HepG2 (cell line): ENCODE data around the gene MAMDC2. TPM values are rescaled to one million over a fixed set of nuclear protein-coding genes. Genes with fewer than 3 reads are reported as not detected.

ENCODE experiments used
- ATAC-seq: fragments of 200-7000 bp; cut with Tn5 transposase; 3 replicates; pipeline ENCODE4 v1.9.1; 2020; ENCODE audit warnings: mild to moderate bottlenecking, moderate library complexity
- BruUV-seq: library from RNA; stranded (reverse); fragments of 400-500 nt; replicated peaks from 2 replicates; lab custom pipeline; 2021; lab: Mats Ljungman, UMichigan
- CTCF ChIA-PET: fragments of 300-600 bp; formaldehyde crosslinking; extraction: SDS; loops from one replicate; lab custom pipeline; 2021; ENCODE audit warnings: low total read pairs, inconsistent platforms, low intra/inter-chr PET ratio; lab: Yijun Ruan, JAX
- POLR2A ChIA-PET: fragments of 350-600 bp; sonication (Branson Sonifier 250); formaldehyde crosslinking; loops from one replicate; lab custom pipeline; 2020; ENCODE audit warnings: antibody characterized with exemption, inconsistent platforms; lab: Yijun Ruan, JAX
- DNase-seq: peaks from one replicate; pipeline ENCODE4 v3.0.0-alpha.2; 2015; ENCODE audit warnings: low spot score
- FAIRE-seq: peaks from 3 replicates; lab custom pipeline; 2011; peaks lifted over from hg19 to GRCh38; lab: Jason Lieb, UNC
- H2AFZ ChIP-seq: one replicate; pipeline ENCODE4 v1.6.1; 2011; ENCODE audit warnings: low read length, inconsistent platforms
- H3K27ac ChIP-seq: fragments of 300-600 bp; 3 replicates; pipeline ENCODE4 v1.8.0; 2011; ENCODE audit warnings: mixed run types, mild to moderate bottlenecking, mixed read lengths, low read length, inconsistent platforms; ENCODE audit not compliant: insufficient read depth; ENCODE audit errors: extremely low read length
- H3K27me3 ChIP-seq, 2 experiments: fragments of 200-600 bp in 1 of 2; 2 replicates in 1 of 2; 3 replicates in 1 of 2; pipeline versions ENCODE4 v1.6.0 to v1.8.0; 2011; ENCODE audit warnings: low read length in 2 of 2, mild to moderate bottlenecking in 2 of 2, moderate library complexity in 2 of 2, inconsistent platforms in 1 of 2; ENCODE audit not compliant: insufficient read depth in 2 of 2, control insufficient read depth in 1 of 2
- H3K36me3 ChIP-seq, 2 experiments: fragments of 200-600 bp in 1 of 2; replicated peaks in 1 of 2; 2 replicates in 1 of 2; 3 replicates in 1 of 2; pipeline versions ENCODE4 v1.5.1 to v1.8.0; 2011; ENCODE audit warnings: low read length in 2 of 2, inconsistent platforms in 1 of 2; ENCODE audit not compliant: insufficient read depth in 2 of 2, control insufficient read depth in 1 of 2
- H3K4me1 ChIP-seq: 2 replicates; pipeline ENCODE4 v1.5.1; 2012; ENCODE audit warnings: low read length, inconsistent platforms; ENCODE audit not compliant: insufficient read depth
- H3K4me2 ChIP-seq: 2 replicates; pipeline ENCODE4 v1.6.0; 2011; ENCODE audit warnings: low read depth, low read length, inconsistent platforms
- H3K4me3 ChIP-seq, 3 experiments: fragments of 200-600 bp in 1 of 3; sonication (generic), shearing (Covaris generic) in 1 of 3; replicated peaks in 1 of 3; 2 replicates each; pipeline ENCODE4 v1.5.1; 2011 to 2016; ENCODE audit warnings: low read length in 3 of 3, inconsistent platforms in 2 of 3, low read depth in 2 of 3, mild to moderate bottlenecking in 2 of 3, control low read depth in 1 of 3, mixed read lengths in 1 of 3; ENCODE audit not compliant: insufficient read depth in 1 of 3
- H3K79me2 ChIP-seq: one replicate; pipeline ENCODE4 v1.6.1; 2011; ENCODE audit warnings: low read length, inconsistent platforms; ENCODE audit not compliant: insufficient read depth
- H3K9ac ChIP-seq: 2 replicates; pipeline ENCODE4 v1.6.0; 2011; ENCODE audit warnings: mild to moderate bottlenecking, low read depth, low read length, inconsistent platforms; ENCODE audit not compliant: insufficient read depth
- H3K9me3 ChIP-seq: 2 replicates; pipeline ENCODE4 v1.5.1; 2012; ENCODE audit warnings: mild to moderate bottlenecking, low read length
- H4K20me1 ChIP-seq: 2 replicates; pipeline ENCODE4 v1.6.0; 2011; ENCODE audit warnings: inconsistent platforms, mild to moderate bottlenecking, low read length, moderate library complexity; ENCODE audit not compliant: insufficient read depth
- CBX5 ChIP-seq: sonication (generic); formaldehyde crosslinking; IDR thresholded peaks from 2 replicates; pipeline ENCODE4 v1.4.0; 2020; ENCODE audit warnings: missing genetic modification reagents, borderline replicate concordance
- ZNF430 ChIP-seq: sonication (generic); formaldehyde crosslinking; IDR thresholded peaks from 2 replicates; pipeline ENCODE4 v1.9.0; 2021; ENCODE audit warnings: mild to moderate bottlenecking, missing genetic modification reagents
- ZNF644 ChIP-seq: IDR thresholded peaks from 2 replicates; pipeline ENCODE4 v1.6.1; 2016; ENCODE audit warnings: low read depth
- whole genome bisulfite sequencing: methylation state at CpG from one replicate; pipeline ENCODE4 v1.1.6; 2017; ENCODE audit warnings: low lambda C conversion rate; 5-methylcytosine and 5-hydroxymethylcytosine counted together
- in situ Hi-C: cut with HindIII; loops from 2 replicates; pipeline ENCODE4 v1.10.0; 2017; ENCODE audit warnings: low pct_unique_long_range_greater_than_20kb; ENCODE audit not compliant: extremely low pct_ligation_motif_present
- intact Hi-C: fragments of 100-400 bp; cut with micrococcal nuclease; formaldehyde crosslinking; loops from one replicate; pipeline ENCODE4 v1.10.0; 2022; ENCODE audit not compliant: unreplicated experiment
- polyA plus RNA-seq, 8 experiments: library from polyadenylated mRNA; depleted of rRNA in 3 of 8; stranded (reverse) in 7 of 8; unstranded in 1 of 8; fragments of >200 nt; fragmentation: Illumina TruSeq in 4 of 8; extraction: Trizol in 4 of 8; gene quantifications; 2 replicates each; pipeline versions ENCODE4 v1.2.1 to v1.2.3, GENCODE V29; 2011 to 2016; ENCODE audit warnings: low read depth in 4 of 8, missing spikeins in 1 of 8, mixed read lengths in 1 of 8; ENCODE audit not compliant: insufficient read depth in 1 of 8
- total RNA-seq, 5 experiments: library from RNA; depleted of rRNA; stranded (reverse); fragments of >200 nt; fragmentation: Illumina TruSeq; extraction: Trizol; gene quantifications; 2 replicates each; pipeline ENCODE4 v1.2.3, GENCODE V29; 2016; ENCODE audit warnings: low read depth in 1 of 5

The MAMDC2 gene
- total and polyA plus RNA-seq, 2 of the 13 experiments (the other 11 are each of a cell fraction or from before 2014, with no cell fraction given): not detected

GRCh38 chr9:70134360-70134759 is 90.7 kb downstream of the MAMDC2 start:
- Histone ChIP-seq H3K79me2 (no peaks in the 10 kb centered on the region), H4K20me1 (no peaks in the 10 kb centered on the region), H3K27me3 (no peaks in the 10 kb centered on the region), H3K36me3 (no peaks in the 10 kb centered on the region), H3K4me3 (no peak overlapping the region), H3K9me3 (no peaks in the 10 kb centered on the region), H3K27ac (no peak overlapping the region), H2AFZ (no peak overlapping the region), H3K4me1 (peaks cover under 1% of the 10 kb centered on the region; the same call in 1 of the 2 replicates), H3K9ac (no peak overlapping the region), H3K4me2 (no peak overlapping the region)
- ATAC-seq (no peak), FAIRE-seq (no peak), DNase-seq (no peak)
- no peak for TF ChIP-seq CBX5 (CRISPR knock-in tag)
- WGBS: 43% methylated on average over 1 of the region's 1 CpG
- BruUV-seq: no TSS peak
- in situ Hi-C loops (no loop called here), intact Hi-C loops (no loop called here)
- ChIA-PET CTCF (no interaction called here), POLR2A (no interaction called here)

GRCh38 chr9:70135176-70135575 is 91.5 kb downstream of the MAMDC2 start:
- Histone ChIP-seq H3K9me3 (no peaks in the 10 kb centered on the region), H3K9ac (no peak overlapping the region), H3K4me3 (no peak overlapping the region), H2AFZ (no peak overlapping the region), H3K4me2 (no peak overlapping the region), H3K79me2 (no peaks in the 10 kb centered on the region), H3K36me3 (no peaks in the 10 kb centered on the region), H3K27me3 (no peaks in the 10 kb centered on the region), H4K20me1 (no peaks in the 10 kb centered on the region), H3K4me1 (no peaks in the 10 kb centered on the region), H3K27ac (no peak overlapping the region)
- no peak for FAIRE-seq
- BruUV-seq: no TSS peak
- in situ Hi-C loops (no loop called here), intact Hi-C loops (no loop called here)
- peak; percentile 51; the same call in 2 of the 3 replicates for ATAC-seq
- CTCF ChIA-PET: no interaction called here
- TF ChIP-seq ZNF644 (CRISPR knock-in tag): no peak
- no peak for TF ChIP-seq ZNF430
- POLR2A ChIA-PET: no interaction called here
- DNase-seq: no peak
